ENCODE data around the gene PRSS27.
"Not testable (repeated sequence)": the region's sequence is repeated elsewhere in the genome, so short reads cannot be mapped to it uniquely, and the experiment has no call there.

Gene PRSS27

DNA sequence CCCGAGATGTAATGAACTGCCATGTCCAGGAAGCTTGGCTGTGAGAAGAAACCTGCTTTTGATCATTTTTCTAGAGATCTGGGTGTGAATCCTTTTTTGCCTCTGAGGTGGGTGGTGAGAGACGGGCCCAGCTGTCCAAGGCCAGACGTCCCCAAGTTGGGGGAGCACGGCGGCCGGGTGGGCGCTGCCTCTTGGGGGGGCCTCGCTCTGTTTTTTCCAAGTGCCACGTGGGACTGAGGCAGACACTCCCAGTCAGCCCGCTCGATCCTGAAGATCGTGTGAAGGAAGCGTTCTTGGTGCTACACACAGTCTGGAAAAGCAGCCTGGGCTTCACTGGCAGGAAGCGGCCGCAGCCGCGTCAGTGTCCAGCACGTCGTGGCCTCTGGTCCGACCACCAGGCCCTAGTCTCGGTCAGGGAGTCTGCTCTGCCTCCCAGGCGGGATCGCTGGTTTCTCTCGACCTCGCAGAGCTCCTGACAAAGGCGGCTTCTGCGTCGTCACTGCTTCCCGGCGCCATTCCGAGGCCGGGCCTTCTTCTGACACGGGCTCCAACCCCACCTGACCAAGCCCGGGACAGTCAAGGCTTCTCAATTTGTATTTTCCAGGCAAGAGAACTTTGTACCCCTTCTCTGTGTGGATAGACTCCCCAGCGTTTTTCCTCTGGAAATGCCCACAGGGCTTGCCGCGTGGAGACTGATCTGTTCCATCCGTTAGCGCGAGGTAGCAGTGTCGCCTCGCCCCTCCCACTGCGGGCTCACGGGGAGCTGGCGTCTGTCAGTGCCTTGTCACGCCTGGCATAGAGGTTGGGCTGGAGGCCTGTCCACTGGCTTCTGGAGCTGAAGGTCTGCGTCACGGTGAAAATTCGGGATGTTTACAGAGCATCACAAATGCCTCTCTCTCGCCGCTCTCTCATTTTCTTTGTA, 12.4 kb downstream of the PRSS27 start:
- no peak for DNase-seq

DNA sequence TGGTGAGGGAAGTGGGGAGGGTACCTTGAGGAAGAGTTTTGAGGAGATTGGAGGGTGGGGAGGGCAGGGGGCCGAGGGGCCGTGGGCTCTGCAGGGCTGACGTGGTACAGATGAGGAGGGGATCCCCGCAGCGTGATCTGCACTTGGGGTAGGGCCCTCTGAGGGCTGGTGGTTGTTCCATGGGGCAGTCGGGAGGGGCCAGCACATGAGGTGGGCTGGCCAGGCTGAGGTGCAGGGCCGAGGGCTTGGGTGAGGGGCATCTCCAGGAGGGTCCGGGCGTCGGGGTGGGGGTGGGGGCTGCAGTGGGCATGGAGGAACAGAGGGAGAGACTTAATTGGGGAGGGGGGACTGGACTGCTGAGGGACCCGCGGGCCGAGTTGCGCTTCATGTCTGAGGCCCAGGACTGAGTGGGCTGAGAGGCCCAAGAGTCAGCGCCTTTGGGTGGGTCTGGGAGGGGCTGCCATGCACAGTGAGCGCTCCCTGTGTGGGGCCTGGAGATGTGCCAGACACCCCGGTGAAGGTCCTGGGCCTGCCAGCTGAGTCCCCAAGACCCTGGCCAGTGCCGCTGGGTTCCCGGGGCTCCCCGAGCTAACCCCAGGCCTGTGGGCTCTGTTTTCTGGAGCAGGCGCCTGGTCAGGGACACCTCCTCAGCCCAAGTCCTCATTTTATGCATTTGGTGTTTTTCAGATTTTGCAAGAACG, 13.3 kb downstream of the PRSS27 start:
- DNase-seq, result no peak

- no peak for DNase-seq
These were observed 13.9 kb downstream of the PRSS27 start for GRCh38 chr16:2706085-2706484.

- no peak for DNase-seq
These were observed 14.7 kb downstream of the PRSS27 start for GRCh38 chr16:2705351-2705750.

- no peak for DNase-seq
These were observed 15.1 kb downstream of the PRSS27 start for GRCh38 chr16:2704983-2705275.

- no peak for DNase-seq
These were observed 15.7 kb downstream of the PRSS27 start for GRCh38 chr16:2704166-2704982.

DNA sequence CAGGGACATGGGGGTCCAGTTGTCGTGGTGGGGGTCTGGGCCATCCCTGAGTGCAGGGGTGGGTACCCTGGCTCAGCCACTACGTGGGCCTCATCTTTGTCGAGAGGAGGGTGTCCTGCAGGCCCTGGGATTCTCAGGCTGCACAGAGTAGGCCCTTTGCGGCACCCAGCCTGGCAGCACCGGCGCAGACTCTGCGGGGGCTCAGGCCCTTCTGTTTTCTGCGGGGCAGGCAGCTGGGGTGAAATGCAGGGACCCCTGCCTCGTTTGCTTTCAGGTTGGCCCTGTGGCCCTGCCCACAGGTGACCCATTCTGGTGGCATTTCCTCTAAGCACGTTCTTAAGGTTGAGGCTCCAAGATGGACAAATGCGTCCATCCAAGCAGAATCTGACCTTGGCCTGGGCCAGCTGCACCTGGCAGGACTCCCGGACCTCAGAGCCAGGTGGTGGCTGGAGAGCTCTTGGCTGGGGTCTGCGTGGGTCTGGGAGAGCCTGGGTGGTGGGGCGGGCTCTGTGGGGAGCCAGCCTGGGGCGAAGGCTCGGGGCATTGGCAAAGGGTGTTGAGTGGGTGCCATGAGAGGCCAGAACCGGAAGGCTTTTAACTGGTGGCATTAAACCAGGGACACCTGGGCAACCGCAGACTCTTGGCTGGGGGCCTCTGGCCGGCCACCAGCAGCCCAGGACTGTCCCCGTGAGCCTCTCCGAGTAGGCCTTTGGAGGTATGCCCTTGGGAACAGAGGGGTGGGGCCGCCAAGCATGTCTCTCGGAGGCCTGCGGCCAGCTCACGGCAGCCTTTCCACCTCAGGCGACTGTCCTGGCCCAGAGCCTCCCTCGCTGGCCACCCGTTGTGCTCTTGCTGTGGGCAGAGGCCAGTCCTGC, 16.9 kb downstream of the PRSS27 start:
- no peak for DNase-seq

GRCh38 chr16:2702438-2702825, 17.6 kb downstream of the PRSS27 start:
- DNase-seq, result no peak

- no peak for DNase-seq
These were observed 18.1 kb downstream of the PRSS27 start for GRCh38 chr16:2701713-2702437.

DNA sequence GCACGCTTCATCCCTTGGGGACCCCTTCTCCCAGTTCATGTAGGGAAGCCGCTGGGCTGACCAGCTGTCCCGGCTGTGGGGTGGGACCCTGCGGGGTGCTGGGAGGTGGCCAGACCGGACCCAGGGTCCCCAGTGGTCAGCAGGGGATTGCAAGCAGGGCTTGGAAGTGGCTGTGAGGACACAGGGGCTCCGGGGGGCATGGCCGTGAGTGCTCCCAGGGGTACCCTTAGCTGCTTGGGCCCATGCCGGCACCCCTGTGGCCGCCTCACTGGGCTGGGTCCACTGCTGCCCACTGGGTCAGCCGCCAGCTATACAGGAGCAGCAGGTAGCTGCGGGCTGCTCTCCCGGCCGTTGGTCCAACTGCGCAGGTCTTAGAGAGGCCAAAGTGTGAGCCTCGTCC, 18.8 kb downstream of the PRSS27 start:
- DNase-seq, result no peak

GRCh38 chr16:2700786-2701185, 19.2 kb downstream of the PRSS27 start:
- no peak for DNase-seq

DNA sequence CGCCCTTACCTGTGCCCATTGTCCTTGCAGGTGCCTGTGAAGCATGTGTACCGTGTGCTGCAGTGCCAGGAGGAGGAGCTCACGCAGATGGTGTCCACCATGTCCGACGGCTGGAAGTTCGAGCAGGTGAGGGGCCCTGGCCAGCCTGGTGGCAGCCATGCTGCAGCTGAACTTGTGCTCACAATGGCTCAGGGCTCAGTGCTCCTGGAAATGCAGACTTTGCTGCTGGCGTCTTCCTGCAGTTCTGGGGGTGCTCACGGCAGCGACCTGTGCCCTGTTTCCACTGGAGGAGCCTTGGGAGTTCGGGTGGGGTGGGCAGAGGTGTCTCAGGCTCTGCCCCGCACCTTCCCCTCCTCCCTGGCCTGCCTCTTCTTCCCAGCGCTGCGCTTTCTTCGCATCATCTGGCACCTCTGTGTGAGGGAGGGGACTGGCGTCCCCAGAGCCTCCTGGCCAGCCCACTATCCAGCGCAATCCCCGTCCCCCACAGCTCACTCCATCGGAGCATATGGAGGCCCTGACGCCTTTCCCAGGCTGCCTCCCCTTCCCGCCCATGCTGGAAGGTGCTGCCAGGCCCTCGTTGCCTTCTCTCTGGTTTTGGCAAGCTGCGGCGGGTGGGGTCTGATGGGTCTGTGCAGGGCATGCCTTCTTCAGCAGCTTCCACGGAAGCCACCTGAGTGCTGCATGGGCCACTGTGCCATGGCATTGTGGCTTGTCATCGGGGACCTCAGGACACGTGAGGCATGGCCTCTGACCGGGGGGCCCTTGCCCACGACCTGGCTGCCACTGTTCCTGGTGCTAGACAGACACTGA, 20.0 kb downstream of the PRSS27 start:
- DNase-seq, result no peak

- DNase-seq, result no peak
These were observed 20.9 kb downstream of the PRSS27 start for GRCh38 chr16:2698965-2699750.

DNA sequence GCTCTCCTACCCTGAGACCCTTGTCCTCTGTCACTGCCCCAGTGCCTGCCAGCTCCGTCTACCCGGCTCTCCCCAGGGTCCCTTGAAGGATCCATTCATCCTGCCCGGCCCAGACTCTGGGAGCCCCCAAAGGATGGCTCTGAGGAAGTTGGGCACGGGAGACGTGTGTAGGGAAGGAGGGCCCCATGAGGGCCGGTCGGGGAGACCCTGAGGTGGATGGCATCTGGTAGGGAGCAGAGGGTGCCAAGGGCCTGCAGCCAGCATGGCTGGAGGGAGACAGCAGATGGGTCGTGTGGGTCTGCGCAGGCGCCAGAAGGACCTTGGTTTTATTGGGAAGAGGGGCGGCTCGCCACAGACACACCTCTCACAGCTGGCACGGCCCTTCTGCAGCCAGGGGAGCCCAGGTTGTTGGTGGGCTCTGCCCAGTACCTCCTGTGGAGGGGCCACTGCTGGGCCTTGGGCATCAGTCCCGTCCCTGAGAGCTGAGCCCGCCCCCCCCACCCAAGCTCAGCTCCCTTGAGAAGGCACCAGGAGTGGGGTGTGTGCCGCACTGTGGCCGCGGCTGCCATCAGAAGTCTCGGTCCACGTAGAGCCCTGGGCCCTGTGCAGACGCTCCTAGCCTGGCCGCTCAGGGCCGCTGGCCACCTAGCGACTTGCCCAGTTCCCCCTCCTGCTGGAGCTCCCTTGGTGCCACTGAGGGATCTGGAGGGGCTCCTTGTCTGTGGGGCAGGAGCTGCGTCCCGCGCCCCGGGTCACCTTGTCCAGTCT, 21.7 kb downstream of the PRSS27 start:
- no peak for DNase-seq

DNA sequence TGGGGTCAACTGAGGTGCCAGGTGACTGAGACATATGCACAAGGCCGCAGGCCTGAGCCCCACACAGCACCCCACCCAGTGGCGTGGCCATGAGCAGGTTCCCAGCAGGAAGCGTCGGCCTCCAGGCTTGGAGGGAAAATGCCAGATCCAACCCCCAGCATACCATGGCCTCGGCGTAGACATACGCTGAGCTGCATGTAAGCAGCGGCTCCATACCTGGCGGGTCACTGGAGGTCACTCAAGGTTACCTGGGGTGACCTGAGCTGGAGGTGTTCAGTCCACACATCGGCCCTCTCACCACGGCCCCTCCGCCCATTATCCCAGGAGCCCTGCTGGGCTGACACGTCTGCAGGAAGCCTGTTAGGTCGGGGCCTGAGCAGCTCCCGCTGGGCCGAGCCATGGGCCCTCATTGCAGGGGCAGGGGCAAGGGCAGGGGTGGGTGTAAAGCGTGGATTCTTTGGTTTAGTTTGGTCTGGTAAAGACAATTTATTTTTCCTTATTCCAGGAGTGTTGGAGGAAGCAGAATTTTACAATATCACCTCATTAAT, 22.5 kb downstream of the PRSS27 start:
- DNase-seq, result no peak

GRCh38 chr16:2696601-2697250, 23.3 kb downstream of the PRSS27 start:
- not testable (repeated sequence) for DNase-seq

- no peak for DNase-seq
These were observed 26.9 kb downstream of the PRSS27 start for GRCh38 chr16:2692948-2693651.
